GM20000 (cell line): ENCODE results near the gene HDAC4.

Source experiments
- DNase-seq: peaks from one replicate; pipeline ENCODE4 v3.0.0; 2012; ENCODE audit warnings: low spot score
- CTCF ChIP-seq: IDR thresholded peaks from 2 replicates; pipeline ENCODE4 v1.5.1; 2012; ENCODE audit warnings: mild to moderate bottlenecking, control low read depth; ENCODE audit errors: extremely low read depth, missing control alignments

Gene HDAC4

DNA sequence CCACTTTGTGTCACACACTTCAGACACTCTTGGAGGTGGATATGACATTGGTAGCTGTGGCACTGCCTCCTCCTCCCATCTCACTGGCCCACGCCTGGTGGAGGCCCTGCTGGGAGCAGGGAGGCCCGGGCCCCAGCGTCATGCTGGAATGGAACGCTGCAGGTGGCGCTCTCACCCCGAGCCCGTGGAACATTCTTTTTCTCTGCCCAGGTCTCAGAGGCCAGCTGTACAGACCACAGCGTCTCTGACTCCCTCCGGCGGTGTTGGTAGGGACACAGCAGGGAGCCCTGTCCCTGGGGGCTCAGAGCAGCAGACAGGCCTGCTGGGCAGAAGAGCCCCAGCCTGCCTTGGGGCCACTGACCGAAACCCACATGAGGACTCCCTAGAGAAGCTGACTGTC is 334.9 kb downstream of the HDAC4 start:
- no peak for TF ChIP-seq CTCF
- no peak for DNase-seq

GRCh38 chr2:239065537-239065936 is 335.3 kb downstream of the HDAC4 start:
- no peak for TF ChIP-seq CTCF
- DNase-seq: no peak

- TF ChIP-seq CTCF: no peak
- no peak for DNase-seq
Observed at GRCh38 chr2:239064891-239065290, 335.9 kb downstream of the HDAC4 start.

DNA sequence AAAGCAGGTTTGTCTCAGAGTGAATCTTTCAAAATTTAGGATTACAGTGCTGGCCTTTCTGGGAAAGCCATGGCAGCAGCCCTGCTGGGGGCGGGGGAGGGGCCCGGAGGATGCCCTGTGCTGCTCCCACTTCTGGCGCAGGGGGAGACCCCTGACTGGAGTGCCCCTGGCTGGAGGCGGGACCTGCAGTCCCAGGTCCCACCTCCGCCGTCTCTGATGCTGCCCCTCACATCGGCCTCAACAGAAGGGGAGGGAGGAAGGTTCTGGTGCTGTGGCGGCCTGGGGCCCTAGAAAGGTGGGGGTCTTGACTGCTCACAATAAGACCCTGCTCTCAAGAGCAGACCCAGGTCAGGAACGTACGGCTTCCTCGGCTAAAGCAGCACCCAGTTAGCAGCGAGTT is 336.6 kb downstream of the HDAC4 start:
- DNase-seq: no peak
- no peak for TF ChIP-seq CTCF

DNA sequence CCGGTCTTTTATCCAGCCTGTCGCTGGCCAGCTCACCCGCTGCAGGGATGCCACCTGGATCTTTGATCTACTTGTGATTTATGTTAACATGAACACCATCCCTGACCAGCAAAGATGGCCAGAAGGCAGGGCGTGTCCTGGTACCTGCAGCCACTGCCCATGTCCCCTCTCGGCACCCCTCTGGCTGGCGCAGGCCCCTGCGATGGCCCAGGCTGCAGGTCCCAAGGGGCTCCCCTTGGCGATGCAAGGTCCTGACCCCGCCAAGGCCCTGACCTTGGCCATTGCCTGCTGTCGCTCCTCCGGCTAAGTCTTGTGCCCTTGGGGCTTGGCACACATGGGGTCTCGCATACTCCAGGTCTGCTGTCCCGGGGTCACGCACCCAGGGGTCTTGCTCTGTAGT is 338.1 kb downstream of the HDAC4 start:
- TF ChIP-seq CTCF: no peak
- DNase-seq: no peak

DNA sequence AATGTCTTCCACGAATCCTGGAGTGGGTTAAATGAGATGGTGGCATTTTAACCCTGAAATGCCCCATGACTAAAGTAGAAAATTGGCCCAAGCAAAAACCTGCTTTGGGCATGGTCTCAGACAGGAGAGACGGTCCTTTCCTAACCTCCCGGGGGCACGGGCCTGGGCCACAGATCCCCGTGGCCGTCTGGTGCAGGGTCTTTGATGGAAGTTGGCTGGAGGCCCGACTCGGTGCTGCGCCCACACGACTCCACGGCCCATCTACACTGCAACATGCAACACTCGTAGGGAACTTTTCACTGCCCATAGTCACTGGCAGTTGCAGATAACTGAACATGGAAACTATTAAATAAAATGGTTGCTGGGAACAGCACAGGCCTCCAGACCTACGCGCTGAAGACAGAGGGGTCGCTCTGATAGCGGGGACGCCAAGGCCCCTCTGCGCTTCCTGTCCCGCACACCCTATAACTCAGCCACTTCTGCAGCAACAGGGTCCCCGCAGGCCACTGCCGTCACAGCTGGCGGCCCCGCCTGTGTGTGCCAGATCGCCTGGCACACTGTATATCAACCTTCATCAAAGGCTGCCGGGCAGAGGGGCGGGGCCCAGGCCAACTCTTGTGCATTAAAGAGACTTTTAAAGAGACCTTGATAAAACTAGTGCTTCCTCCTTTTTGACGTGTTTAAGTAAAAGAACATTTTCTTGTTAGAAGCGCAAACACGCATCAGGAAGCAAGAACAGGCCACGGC is 338.8 kb downstream of the HDAC4 start:
- no peak for DNase-seq
- no peak for TF ChIP-seq CTCF

DNA sequence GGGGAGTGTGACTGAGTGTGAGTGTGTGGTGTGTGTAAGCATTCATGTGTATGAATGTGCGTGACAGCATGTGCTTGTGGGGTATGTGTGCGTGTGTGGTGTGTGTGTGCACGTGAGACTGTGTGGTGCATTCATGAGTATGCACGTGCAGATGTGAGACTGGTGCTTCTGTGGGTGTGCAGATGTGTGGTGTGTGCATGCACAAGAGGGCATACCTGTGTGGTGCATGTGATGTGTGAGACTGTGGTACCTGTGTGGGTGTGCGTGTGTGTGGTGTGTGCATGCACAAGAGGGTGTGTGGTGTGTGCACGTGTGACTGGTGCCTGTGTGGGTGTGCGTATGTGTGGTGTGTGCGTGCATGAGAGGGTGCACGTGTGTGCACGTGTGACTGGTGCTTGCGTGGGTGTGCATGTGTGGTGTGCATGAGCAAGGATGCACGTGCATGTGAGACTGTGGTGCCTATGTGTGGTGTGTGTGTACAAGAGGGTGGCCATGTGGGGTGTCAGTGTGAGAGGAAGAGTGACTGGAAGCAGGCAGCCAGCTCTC is 339.6 kb downstream of the HDAC4 start:
- no peak for TF ChIP-seq CTCF
- no peak for DNase-seq
